Measurements from ENCODE around the gene TCERG1L.

GRCh38 chr10:131083915-131084790 is 227.4 kb downstream of the TCERG1L start:
- TF ChIP-seq, protein P1, sequence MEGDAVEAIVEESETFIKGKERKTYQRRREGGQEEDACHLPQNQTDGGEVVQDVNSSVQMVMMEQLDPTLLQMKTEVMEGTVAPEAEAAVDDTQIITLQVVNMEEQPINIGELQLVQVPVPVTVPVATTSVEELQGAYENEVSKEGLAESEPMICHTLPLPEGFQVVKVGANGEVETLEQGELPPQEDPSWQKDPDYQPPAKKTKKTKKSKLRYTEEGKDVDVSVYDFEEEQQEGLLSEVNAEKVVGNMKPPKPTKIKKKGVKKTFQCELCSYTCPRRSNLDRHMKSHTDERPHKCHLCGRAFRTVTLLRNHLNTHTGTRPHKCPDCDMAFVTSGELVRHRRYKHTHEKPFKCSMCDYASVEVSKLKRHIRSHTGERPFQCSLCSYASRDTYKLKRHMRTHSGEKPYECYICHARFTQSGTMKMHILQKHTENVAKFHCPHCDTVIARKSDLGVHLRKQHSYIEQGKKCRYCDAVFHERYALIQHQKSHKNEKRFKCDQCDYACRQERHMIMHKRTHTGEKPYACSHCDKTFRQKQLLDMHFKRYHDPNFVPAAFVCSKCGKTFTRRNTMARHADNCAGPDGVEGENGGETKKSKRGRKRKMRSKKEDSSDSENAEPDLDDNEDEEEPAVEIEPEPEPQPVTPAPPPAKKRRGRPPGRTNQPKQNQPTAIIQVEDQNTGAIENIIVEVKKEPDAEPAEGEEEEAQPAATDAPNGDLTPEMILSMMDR (IDR thresholded peaks at IDR 0.05), result no peak
- TF ChIP-seq POLR2A (IDR thresholded peaks at IDR 0.05) (no peak), EP300 (IDR thresholded peaks at IDR 0.05) (no peak)

Data from tibial nerve (tissue), 4 donors.